Effector memory CD8-positive, alpha-beta T cell (primary cell): ENCODE data around the gene MRGPRX3.

Source experiments
- ATAC-seq: fragments of 150-1000 bp; cut with Tn5 transposase; replicated peaks from 2 replicates; pipeline ENCODE4 v1.10.0; 2021; ENCODE audit warnings: mild to moderate bottlenecking, moderate library complexity
- DNase-seq, 3 experiments: peaks; one replicate each; pipeline ENCODE4 v3.0.0; 2021
- H3K27ac Mint-ChIP-seq, 2 donors: one replicate each; pipeline ENCODE4 v1.8.0; 2022; ENCODE audit warnings: mild to moderate bottlenecking in 2 of 2, mixed read lengths in 2 of 2, moderate library complexity in 2 of 2
- H3K27me3 Mint-ChIP-seq, 2 donors: one replicate each; pipeline ENCODE4 v1.8.0; 2022; ENCODE audit warnings: mixed read lengths in 2 of 2
- H3K36me3 Mint-ChIP-seq: one replicate; pipeline ENCODE4 v1.8.0; 2022; ENCODE audit warnings: mild to moderate bottlenecking, moderate library complexity, mixed read lengths; ENCODE audit not compliant: insufficient read depth
- H3K4me1 Mint-ChIP-seq, 2 donors: one replicate each; pipeline ENCODE4 v1.8.0; 2022; ENCODE audit warnings: low read depth in 2 of 2, mixed read lengths in 2 of 2
- H3K4me3 Mint-ChIP-seq, 2 donors: one replicate each; pipeline ENCODE4 v1.8.0; 2022; ENCODE audit warnings: mild to moderate bottlenecking in 2 of 2, mixed read lengths in 2 of 2, moderate library complexity in 2 of 2
- H3K9me3 Mint-ChIP-seq, 2 donors: one replicate each; pipeline ENCODE4 v1.8.0; 2022; ENCODE audit warnings: mixed read lengths in 2 of 2
- total RNA-seq, 9 experiments: gene quantifications; one replicate each; lab custom pipeline; 2026; lab: John Stamatoyannopoulos, UW

The MRGPRX3 gene
- 0 reads per million in 9 experiments for total RNA-seq

DNA sequence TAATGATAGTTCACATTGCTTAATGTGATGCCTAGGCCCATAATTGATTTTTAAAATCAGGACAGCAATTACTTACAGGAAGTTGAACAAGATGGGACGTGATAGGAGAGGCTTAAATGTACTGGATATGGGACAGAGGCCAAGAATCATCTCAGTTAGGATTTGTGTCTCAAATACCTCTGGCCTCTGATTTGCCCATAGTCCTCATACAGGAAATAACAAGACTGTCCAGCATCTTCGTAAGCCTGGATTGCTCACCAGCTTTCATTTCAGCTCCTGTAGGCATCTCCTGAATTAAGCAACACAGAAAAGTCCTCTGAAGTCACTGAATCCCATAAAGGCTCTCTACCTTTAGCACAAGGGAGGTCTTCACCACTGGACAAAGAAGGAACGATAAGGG is at the start of gene MRGPRX3:
Gene MRGPRX3 (plus strand): TSS at position 231 of the 400 bp plus-strand sequence. CDS start 4,632 bp downstream, outside the sequence.
- no peaks in the 10 kb centered on the region for H3K36me3 Mint-ChIP-seq
- H3K4me3 Mint-ChIP-seq: no peak within 1 kb of the TSS
- no peaks in the 10 kb centered on the region for H3K4me1 Mint-ChIP-seq
- DNase-seq (no peak), ATAC-seq (no peak)
- no peaks in the 10 kb centered on the region for H3K9me3 Mint-ChIP-seq
- peaks cover 46 to 76% of the 10 kb centered on the region in 2 donors for H3K27me3 Mint-ChIP-seq
- no peak within 1 kb of the TSS for H3K27ac Mint-ChIP-seq

DNA sequence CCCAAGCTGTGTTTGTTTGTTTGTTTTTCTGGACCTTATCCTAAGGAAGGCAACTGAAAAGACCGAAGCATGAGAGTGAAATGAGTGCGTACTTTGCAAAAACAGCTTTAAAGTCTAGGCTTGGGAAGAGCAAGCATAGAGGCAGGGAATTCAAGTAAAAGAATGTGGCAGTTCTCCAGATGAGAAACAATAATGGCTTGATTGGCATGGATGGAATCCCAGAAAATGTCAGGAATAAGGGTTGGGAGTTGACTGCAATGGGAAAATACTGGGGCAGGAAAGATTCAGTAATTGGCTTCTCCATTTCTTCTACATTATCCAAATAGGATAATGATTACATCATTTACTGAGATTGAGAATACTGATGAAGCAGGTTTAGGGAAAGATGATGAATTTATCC is 44.0 kb upstream of the MRGPRX3 start:
- ATAC-seq (no peak), DNase-seq (no peak)
- Mint-ChIP-seq H3K27me3 (no peaks in the 10 kb centered on the region), H3K36me3 (peaks cover 72% of the 10 kb centered on the region), H3K4me3 (no peak overlapping the region), H3K27ac (peak overlapping the region in 1 of 2 donors; percentile 41), H3K4me1 (peaks cover 2 to 3% of the 10 kb centered on the region in 2 donors), H3K9me3 (no peaks in the 10 kb centered on the region)

DNA sequence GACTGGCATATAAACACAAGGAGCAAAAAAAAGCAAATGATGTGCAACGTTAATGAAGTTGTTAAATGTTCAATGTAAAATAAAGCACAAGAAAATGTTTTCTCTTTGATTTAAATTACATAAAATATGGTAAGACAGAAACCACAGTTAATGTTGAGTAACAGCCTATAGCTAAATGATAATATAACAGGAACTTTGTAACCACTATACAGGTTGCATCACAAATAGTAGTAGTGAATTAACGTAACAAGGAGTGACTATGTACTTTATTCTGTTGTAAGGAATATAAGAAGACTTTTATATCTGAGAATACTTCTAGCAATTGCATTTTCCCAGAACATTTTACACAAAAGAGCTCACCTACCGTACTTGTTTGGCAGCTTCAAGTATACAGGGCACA is 43.4 kb upstream of the MRGPRX3 start:
- Mint-ChIP-seq H3K4me3 (no peak overlapping the region), H3K36me3 (peaks cover 71% of the 10 kb centered on the region), H3K27ac (no peak overlapping the region), H3K27me3 (no peaks in the 10 kb centered on the region), H3K9me3 (no peaks in the 10 kb centered on the region), H3K4me1 (peaks cover 2 to 3% of the 10 kb centered on the region in 2 donors)
- ATAC-seq (no peak), DNase-seq (no peak)

DNA sequence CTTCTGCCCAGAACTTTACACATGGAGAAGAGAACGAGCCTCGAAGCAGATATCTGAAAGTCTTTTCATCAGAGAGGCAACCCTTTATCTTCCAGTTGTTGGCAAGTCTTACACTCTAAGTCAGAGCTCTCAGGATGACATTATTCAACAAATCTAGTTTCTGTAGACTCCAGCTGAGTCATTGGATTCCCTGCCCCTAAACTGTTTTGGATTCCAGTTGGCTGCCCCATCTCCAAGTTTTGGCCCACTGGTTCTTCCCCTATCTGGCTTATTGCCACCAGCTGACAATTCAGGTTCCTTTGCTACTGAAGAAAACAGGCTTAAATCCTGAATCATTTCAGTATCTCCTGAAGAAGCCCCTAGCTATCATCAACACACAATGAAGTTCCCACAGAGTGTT is 40.6 kb upstream of the MRGPRX3 start:
- Mint-ChIP-seq H3K9me3 (no peaks in the 10 kb centered on the region), H3K4me3 (no peak overlapping the region), H3K27me3 (no peaks in the 10 kb centered on the region), H3K36me3 (peaks cover 55% of the 10 kb centered on the region), H3K27ac (no peak overlapping the region), H3K4me1 (peaks cover 3 to 5% of the 10 kb centered on the region in 2 donors)
- DNase-seq (no peak), ATAC-seq (no peak)

DNA sequence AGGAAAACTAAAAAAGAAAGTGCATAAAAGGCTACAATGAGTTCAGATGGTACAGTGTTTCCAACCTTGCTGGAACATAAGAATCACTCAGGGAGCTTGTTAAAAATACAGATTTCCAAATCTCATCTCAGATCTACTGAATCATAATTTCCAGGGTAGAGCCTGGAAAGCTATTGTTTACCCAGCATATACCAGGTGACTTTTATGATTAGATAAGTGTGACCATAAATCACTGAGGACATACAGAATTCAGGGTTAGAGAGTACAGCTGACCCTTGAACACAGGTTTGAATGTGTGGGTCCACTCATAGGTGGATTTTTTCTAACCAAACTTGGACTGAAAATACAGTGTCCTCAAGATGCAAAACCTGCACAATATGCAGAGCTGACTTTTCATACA is 38.4 kb upstream of the MRGPRX3 start:
- H3K4me3 Mint-ChIP-seq: no peak overlapping the region
- H3K4me1 Mint-ChIP-seq: peaks cover 5% of the 10 kb centered on the region in 2 donors
- H3K9me3 Mint-ChIP-seq: no peaks in the 10 kb centered on the region
- H3K36me3 Mint-ChIP-seq: peaks cover 43% of the 10 kb centered on the region
- H3K27ac Mint-ChIP-seq: no peak overlapping the region
- no peaks in the 10 kb centered on the region for H3K27me3 Mint-ChIP-seq
- no peak for ATAC-seq
- no peak for DNase-seq

DNA sequence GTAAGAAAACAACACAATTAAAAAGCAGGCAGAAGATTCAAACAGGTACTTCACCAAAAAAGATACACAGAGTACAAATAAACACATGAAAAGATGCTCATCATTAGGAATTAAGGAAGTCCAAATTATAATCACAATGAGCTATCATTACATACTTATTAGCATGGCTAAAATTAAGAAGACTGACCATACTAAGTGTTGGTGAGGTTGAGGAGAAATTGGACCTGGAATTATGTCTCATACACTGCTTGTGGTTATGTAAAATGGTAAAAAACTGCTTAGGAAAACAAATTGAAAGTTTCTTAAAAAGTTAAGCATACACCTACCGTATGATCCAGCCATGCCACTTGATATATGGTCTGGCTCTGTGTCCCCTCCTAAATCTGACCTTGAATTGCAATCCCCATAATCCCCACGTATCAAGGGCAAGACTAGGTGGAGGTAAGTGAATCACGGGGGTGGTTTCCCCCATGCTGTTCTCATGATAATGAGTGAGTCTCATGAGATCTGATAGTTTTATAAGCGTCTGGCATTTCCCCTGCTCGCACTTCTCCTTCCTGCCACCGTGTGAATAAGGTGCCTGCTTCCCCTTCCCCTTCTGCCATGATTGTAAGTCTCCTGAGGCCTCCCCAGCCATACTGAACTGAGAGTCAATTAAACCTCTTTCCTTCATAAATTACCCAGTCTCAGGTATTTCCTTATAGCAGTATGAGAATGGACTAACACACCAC is 31.3 kb upstream of the MRGPRX3 start:
- Mint-ChIP-seq H3K36me3 (peaks cover 18% of the 10 kb centered on the region), H3K27me3 (no peaks in the 10 kb centered on the region), H3K4me1 (peaks cover 22 to 47% of the 10 kb centered on the region in 2 donors), H3K4me3 (no peak overlapping the region), H3K27ac (peak overlapping the region in 1 of 2 donors; percentile 57), H3K9me3 (no peaks in the 10 kb centered on the region)
- DNase-seq: no peak
- ATAC-seq: no peak

DNA sequence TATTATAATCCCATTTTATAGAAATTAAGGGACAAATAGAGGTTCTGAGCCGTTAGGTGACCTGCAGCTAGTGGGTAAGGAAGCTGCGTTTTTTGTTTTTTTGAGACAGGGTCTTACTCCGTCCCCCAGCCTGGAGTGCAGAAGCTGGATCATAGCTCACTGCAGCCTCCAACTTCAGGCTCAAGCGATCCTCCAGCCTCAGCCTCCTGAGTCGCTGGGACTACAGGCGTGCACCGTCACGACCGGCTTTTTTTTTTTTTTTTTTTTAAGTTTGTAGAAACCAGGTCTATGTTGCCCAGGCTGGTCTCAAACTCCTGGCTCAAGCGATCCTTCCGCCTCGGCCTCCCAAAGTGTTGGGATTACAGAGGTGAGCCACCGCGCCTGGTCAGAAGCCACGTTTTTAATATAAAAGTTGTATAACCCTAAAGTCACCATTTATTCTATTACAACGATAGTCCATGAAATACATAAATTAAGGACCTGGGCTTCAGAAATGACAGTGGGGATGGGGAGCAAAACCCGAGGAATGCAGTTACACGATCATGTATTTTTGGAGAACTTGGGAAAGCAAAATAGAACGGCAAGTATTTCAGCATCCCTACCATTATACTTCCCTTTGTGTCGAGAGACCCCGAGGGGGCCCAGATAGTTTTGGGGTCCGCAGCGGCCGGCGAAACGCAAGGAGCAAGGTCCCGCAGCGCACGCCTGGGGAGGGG is 27.1 kb upstream of the MRGPRX3 start:
- no peak for DNase-seq
- Mint-ChIP-seq H3K4me3 (peak overlapping the region; percentile 96), H3K27me3 (peaks cover 3 to 11% of the 10 kb centered on the region in 2 donors), H3K27ac (peak overlapping the region; percentile 94 to 96), H3K4me1 (peaks cover 18 to 40% of the 10 kb centered on the region in 2 donors), H3K36me3 (peaks cover 13% of the 10 kb centered on the region), H3K9me3 (no peaks in the 10 kb centered on the region)
- no peak for ATAC-seq

DNA sequence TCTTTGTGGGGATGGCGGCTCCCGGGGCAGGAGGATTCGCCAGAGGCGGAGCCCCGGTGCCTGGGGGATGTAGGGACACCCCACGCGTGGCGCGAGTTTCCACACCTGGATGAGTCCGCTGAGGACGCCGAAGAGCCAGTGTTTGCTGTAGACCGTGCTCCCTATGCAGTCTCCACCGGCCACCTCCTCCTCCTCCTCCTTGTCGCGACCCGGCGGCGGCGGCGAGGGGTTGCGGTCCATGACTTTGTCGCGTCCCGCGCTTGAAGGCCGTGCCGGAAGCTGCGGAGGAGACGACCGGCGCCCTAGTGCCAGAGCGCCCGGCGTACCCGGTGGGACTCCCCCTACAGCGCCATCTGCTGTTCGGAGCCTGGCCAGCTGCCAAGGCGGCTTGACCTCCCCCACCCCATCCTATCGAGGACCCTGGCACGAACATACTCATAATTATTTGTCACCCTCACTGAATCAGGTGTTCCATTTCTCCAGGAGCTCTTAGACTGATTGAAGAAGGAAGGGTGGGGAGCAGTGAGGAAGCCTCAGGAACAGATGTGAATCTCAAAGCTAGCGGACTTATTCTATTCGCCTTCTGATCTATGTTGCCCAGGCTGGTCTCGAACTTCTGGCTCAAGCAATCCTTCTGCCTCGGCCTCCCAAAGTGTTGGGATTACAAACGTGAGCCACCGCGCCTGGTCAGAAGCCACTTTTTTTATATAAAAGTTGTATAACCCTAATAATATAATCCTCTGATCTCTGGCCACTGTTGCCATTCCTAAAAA is 26.4 kb upstream of the MRGPRX3 start, which contains the start of gene SAAL1:
Gene SAAL1 (minus strand): TSS at position 281 of the 773 bp plus-strand sequence. CDS start 41 bp downstream, at position 240.
- H3K4me1 Mint-ChIP-seq: peaks cover 18 to 40% of the 10 kb centered on the region in 2 donors
- peak; percentile 98 for ATAC-seq
- H3K36me3 Mint-ChIP-seq: peaks cover 11% of the 10 kb centered on the region
- H3K27me3 Mint-ChIP-seq: peaks cover 11 to 18% of the 10 kb centered on the region in 2 donors
- H3K27ac Mint-ChIP-seq: peak within 1 kb of the TSS; percentile 94 to 96
- peak within 1 kb of the TSS; percentile 96 for H3K4me3 Mint-ChIP-seq
- no peaks in the 10 kb centered on the region for H3K9me3 Mint-ChIP-seq
- DNase-seq: peak; percentile 87 to 88 (median 87)

DNA sequence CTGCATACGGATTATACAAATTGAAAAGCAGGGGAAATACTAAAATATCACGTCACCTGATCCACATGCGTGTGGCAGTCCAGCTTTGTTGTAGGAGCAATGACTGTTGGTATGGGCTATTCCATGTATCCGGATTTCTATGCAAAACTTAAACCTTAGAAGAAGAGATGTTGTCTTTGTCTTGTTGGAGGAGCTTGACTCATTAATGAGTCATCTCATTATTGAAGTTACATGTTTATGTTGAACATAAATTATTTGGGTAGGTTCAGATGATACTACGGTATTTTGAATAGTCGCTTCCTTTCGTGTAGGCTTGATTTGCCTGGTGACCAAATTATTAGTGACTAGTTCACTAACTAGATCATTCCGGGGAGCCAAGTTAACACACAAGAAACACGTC is 25.7 kb upstream of the MRGPRX3 start:
- Mint-ChIP-seq H3K4me1 (peaks cover 12 to 33% of the 10 kb centered on the region in 2 donors), H3K9me3 (no peaks in the 10 kb centered on the region), H3K27me3 (peaks cover 13 to 25% of the 10 kb centered on the region in 2 donors), H3K27ac (no peak overlapping the region), H3K36me3 (peaks cover 9% of the 10 kb centered on the region), H3K4me3 (peak overlapping the region; percentile 96)
- no peak for ATAC-seq
- no peak for DNase-seq

DNA sequence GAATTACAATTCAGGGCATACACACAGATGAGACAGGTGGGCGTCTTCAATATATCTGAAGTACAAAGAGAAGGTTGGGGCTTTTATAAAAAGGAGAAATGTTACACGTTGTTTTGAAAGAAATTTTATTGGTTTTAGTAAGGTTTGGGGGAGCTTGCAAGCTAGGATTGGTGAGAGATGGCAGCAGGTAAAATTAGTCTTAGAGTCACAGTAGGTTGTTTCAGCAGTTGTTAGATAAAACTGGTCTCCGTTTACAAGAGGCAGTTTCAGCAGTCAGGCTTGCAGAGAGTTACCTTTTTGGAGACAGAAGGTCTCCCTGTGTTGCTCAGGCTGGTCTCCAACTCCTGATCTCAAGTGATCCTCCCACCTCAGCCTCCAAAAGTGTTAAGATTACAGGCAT is 24.1 kb upstream of the MRGPRX3 start:
- no peaks in the 10 kb centered on the region for H3K36me3 Mint-ChIP-seq
- H3K4me1 Mint-ChIP-seq: peaks cover 9 to 21% of the 10 kb centered on the region in 2 donors
- no peaks in the 10 kb centered on the region for H3K9me3 Mint-ChIP-seq
- no peak overlapping the region for H3K27ac Mint-ChIP-seq
- no peak overlapping the region for H3K4me3 Mint-ChIP-seq
- no peak for DNase-seq
- peaks cover 22 to 32% of the 10 kb centered on the region in 2 donors for H3K27me3 Mint-ChIP-seq
- ATAC-seq: no peak

DNA sequence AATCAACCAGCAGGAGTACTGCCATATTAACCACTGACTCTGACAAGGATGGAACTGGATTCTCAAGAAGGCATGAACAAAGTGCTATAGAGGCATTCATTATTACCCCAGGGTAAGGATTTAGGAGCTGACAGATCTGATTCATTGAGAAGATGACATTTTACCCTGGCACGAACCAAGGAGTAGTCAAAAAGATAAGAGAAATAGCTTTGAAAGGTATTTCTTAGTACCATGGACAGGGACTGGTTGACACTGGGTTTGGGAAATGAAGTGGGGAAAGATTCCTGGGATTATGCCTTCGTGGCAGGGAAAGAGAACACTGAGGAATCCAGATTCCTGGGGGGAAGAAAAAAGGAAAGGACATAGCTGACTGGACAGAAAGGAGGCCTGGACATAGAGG is 21.4 kb upstream of the MRGPRX3 start:
- no peaks in the 10 kb centered on the region for H3K36me3 Mint-ChIP-seq
- no peak overlapping the region for H3K4me3 Mint-ChIP-seq
- peaks cover 2 to 17% of the 10 kb centered on the region in 2 donors for H3K4me1 Mint-ChIP-seq
- DNase-seq (no peak), ATAC-seq (no peak)
- H3K27me3 Mint-ChIP-seq: peaks cover 41 to 50% of the 10 kb centered on the region in 2 donors
- H3K27ac Mint-ChIP-seq: no peak overlapping the region
- H3K9me3 Mint-ChIP-seq: no peaks in the 10 kb centered on the region

DNA sequence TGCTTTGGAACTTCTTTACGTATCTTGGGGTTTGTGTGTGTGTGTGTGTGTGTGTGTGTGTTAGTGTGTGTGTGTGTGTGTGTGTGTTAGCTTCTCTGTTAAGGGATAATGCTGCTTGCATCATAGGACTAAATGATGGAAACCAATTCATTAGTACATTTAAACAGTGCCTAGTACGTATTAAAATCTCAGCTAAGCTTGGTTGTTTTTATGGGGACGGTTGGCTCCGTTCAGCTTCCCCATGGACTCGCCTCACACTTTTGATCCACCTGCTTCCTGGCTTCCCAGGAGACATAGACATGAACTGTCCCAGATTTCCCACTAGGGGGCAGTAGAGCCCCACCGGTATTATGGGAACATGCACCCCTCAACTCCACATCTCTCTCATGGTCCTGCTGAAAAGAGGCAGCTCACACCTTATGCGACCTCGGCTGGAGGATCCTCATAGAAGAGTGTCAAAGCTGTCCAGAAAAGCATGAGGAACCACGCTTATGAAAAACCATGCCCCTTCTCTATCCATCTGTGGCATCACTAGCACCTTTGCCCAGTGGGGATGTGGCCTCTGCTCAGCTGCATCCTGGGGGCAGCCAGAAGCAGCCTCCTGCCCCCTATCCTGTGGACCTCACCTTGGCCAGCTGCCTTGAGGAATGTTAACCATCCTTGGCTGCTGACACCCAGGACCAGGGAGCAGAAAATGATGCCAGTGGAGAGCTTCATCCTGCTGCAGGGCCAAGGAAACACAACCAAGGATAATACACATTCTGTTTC is 16.8 kb upstream of the MRGPRX3 start:
- no peaks in the 10 kb centered on the region for H3K9me3 Mint-ChIP-seq
- peak overlapping the region in 1 of 2 donors; percentile 58 for H3K27ac Mint-ChIP-seq
- peaks cover 46 to 47% of the 10 kb centered on the region in 2 donors for H3K27me3 Mint-ChIP-seq
- peak; percentile 57 to 59 (median 58) for DNase-seq
- H3K4me3 Mint-ChIP-seq: no peak overlapping the region
- peaks cover 2 to 11% of the 10 kb centered on the region in 2 donors for H3K4me1 Mint-ChIP-seq
- peak; percentile 88 for ATAC-seq
- H3K36me3 Mint-ChIP-seq: no peaks in the 10 kb centered on the region
